ENCODE data around the gene RASGEF1B.

RASGEF1B gene

GRCh38 chr4:81465406-81466340 lies 6.0 kb downstream of the RASGEF1B start:
- no peak for DNase-seq (ENCODE audit: low read depth)

- DNase-seq (ENCODE audit: low read depth), result no peak
Measured at GRCh38 chr4:81460834-81461233, 10.9 kb downstream of the RASGEF1B start.

- no peak for DNase-seq (ENCODE audit: low read depth)
Measured at GRCh38 chr4:81460191-81460701, 11.5 kb downstream of the RASGEF1B start.

GRCh38 chr4:81459228-81459627 lies 12.5 kb downstream of the RASGEF1B start:
- DNase-seq (ENCODE audit: low read depth), result no peak

- no peak for DNase-seq (ENCODE audit: low read depth)
Measured at GRCh38 chr4:81457921-81458520, 13.7 kb downstream of the RASGEF1B start.

- DNase-seq (ENCODE audit: low read depth), result no peak
Measured at GRCh38 chr4:81457345-81457744, 14.4 kb downstream of the RASGEF1B start.

- no peak for DNase-seq (ENCODE audit: low read depth)
Measured at GRCh38 chr4:81455897-81456296, 15.8 kb downstream of the RASGEF1B start.

- no peak for DNase-seq (ENCODE audit: low read depth)
Measured at GRCh38 chr4:81454948-81455347, 16.8 kb downstream of the RASGEF1B start.

- no peak for DNase-seq (ENCODE audit: low read depth)
Measured at GRCh38 chr4:81454499-81454898, 17.2 kb downstream of the RASGEF1B start.

GRCh38 chr4:81453024-81453423 lies 18.7 kb downstream of the RASGEF1B start:
- DNase-seq (ENCODE audit: low read depth), result no peak

GRCh38 chr4:81452452-81453006 lies 19.2 kb downstream of the RASGEF1B start:
- DNase-seq (ENCODE audit: low read depth), result no peak

GRCh38 chr4:81449015-81449414 lies 22.7 kb downstream of the RASGEF1B start:
- DNase-seq (ENCODE audit: low read depth), result no peak

GRCh38 chr4:81447566-81448229 lies 24.0 kb downstream of the RASGEF1B start:
- no peak for DNase-seq (ENCODE audit: low read depth)

GRCh38 chr4:81446634-81447033 lies 25.1 kb downstream of the RASGEF1B start:
- DNase-seq (ENCODE audit: low read depth), result no peak

GRCh38 chr4:81445196-81445595 lies 26.5 kb downstream of the RASGEF1B start:
- no peak for DNase-seq (ENCODE audit: low read depth)

- no peak for DNase-seq (ENCODE audit: low read depth)
Measured at GRCh38 chr4:81442484-81443085, 29.1 kb downstream of the RASGEF1B start.

GRCh38 chr4:81440949-81441348 lies 30.8 kb downstream of the RASGEF1B start:
- no peak for DNase-seq (ENCODE audit: low read depth)

- no peak for DNase-seq (ENCODE audit: low read depth)
Measured at GRCh38 chr4:81436941-81437574, 34.6 kb downstream of the RASGEF1B start.

GRCh38 chr4:81436096-81436495 lies 35.6 kb downstream of the RASGEF1B start:
- no peak for DNase-seq (ENCODE audit: low read depth)

- no peak for DNase-seq (ENCODE audit: low read depth)
Measured at GRCh38 chr4:81432825-81433224, 38.9 kb downstream of the RASGEF1B start.

- no peak for DNase-seq (ENCODE audit: low read depth)
Measured at GRCh38 chr4:81431971-81432370, 39.7 kb downstream of the RASGEF1B start.
